Measurements from ENCODE around the gene TRIP4. TPM values are rescaled to one million over a fixed set of nuclear protein-coding genes. Genes with fewer than 3 reads are reported as not detected.
A peak's percentile ranks its signal among the peaks of the same experiment; 100 is the strongest.
"Not testable (repeated sequence)": the region's sequence is repeated elsewhere in the genome, so short reads cannot be mapped to it uniquely, and the experiment has no call there.

Gene TRIP4
- total RNA-seq, 4 donors from 2014 or later, result 9.9 to 13.2 (median 11.8) TPM

- WGBS, result 93% methylated on average over 7 of the region's 7 CpGs
- peaks cover 0 to 9% (median 3%) of the 10 kb centered on the region in 4 donors for H3K36me3 ChIP-seq
- H3K4me3 ChIP-seq, result no peak overlapping the region
- no peak for TF ChIP-seq POLR2A (IDR thresholded peaks at IDR 0.05; ENCODE audit: low read depth)
- H3K27ac ChIP-seq (replicated peaks in 1 of 4), result no peak overlapping the region
- DNase-seq (ENCODE audit: extremely low spot score), result no peak
- H3K9me3 ChIP-seq, result no peaks in the 10 kb centered on the region
- H3K4me1 ChIP-seq, result peaks cover 12 to 21% (median 17%) of the 10 kb centered on the region in 4 donors
- no peaks in the 10 kb centered on the region for H3K27me3 ChIP-seq
- intact Hi-C loops (cut with DNase I), result loop anchor here (10.0 kb wide), 2 partner anchors 171 to 221 kb away; partner anchors contain the start of gene PPIB
These were observed 1.3 kb upstream of the TRIP4 start for GRCh38 chr15:64386291-64386690.

- peaks cover 0 to 16% (median 7%) of the 10 kb centered on the region in 4 donors for H3K36me3 ChIP-seq
- intact Hi-C loops (cut with DNase I), result loop anchor here (10.0 kb wide), 2 partner anchors 174 to 224 kb away; partner anchors contain the start of gene PPIB
- no peak for TF ChIP-seq POLR2A (IDR thresholded peaks at IDR 0.05; ENCODE audit: low read depth)
- H3K27me3 ChIP-seq, result no peaks in the 10 kb centered on the region
- no peaks in the 10 kb centered on the region for H3K9me3 ChIP-seq
- peaks cover 12 to 14% (median 13%) of the 10 kb centered on the region in 4 donors for H3K4me1 ChIP-seq
- H3K27ac ChIP-seq (replicated peaks in 1 of 4), result no peak overlapping the region
- H3K4me3 ChIP-seq, result peak overlapping the region in 1 of 4 donors; percentile 74
- WGBS, result 87% methylated on average over 5 of the region's 5 CpGs
- no peak for DNase-seq (ENCODE audit: extremely low spot score)
These were observed 1.4 kb downstream of the TRIP4 start for GRCh38 chr15:64389036-64389435.

GRCh38 chr15:64392471-64392870 is 4.8 kb downstream of the TRIP4 start:
- H3K27me3 ChIP-seq; intact Hi-C loops (cut with DNase I); H3K4me3 ChIP-seq; H3K27ac ChIP-seq (replicated peaks in 1 of 4); DNase-seq (ENCODE audit: extremely low spot score); H3K9me3 ChIP-seq: not testable (repeated sequence)
- WGBS, result 87% methylated on average over 3 of the region's 3 CpGs
- H3K36me3 ChIP-seq, result peaks cover 27 to 50% (median 41%) of the 10 kb centered on the region in 4 donors
- H3K4me1 ChIP-seq, result peaks cover 12 to 14% (median 13%) of the 10 kb centered on the region in 4 donors

GRCh38 chr15:64396789-64397188 is 9.2 kb downstream of the TRIP4 start:
- Histone ChIP-seq H3K9me3 (no peaks in the 10 kb centered on the region), H3K4me1 (no peaks in the 10 kb centered on the region), H3K27ac (replicated peaks in 1 of 4) (no peak overlapping the region), H3K27me3 (no peaks in the 10 kb centered on the region), H3K36me3 (peaks cover 51 to 84% (median 79%) of the 10 kb centered on the region in 4 donors), H3K4me3 (no peak overlapping the region)
- WGBS, result 95% methylated on average over 5 of the region's 5 CpGs
- intact Hi-C loops (cut with DNase I), result no loop called here
- TF ChIP-seq CTCF (IDR thresholded peaks at IDR 0.05) (no peak), POLR2A (IDR thresholded peaks at IDR 0.05; ENCODE audit: low read depth) (no peak), POLR2AphosphoS5 (IDR thresholded peaks at IDR 0.05) (no peak), EP300 (IDR thresholded peaks at IDR 0.05) (no peak)
- no peak for DNase-seq (ENCODE audit: extremely low spot score)

- 100% methylated on average over 2 of the region's 2 CpGs for WGBS
- H3K27ac ChIP-seq (replicated peaks in 1 of 4), result no peak overlapping the region
- no peak overlapping the region for H3K4me3 ChIP-seq
- intact Hi-C loops (cut with DNase I), result no loop called here
- TF ChIP-seq POLR2A (IDR thresholded peaks at IDR 0.05; ENCODE audit: low read depth) (no peak), POLR2AphosphoS5 (IDR thresholded peaks at IDR 0.05) (no peak), EP300 (IDR thresholded peaks at IDR 0.05) (no peak), CTCF (IDR thresholded peaks at IDR 0.05) (no peak)
- no peaks in the 10 kb centered on the region for H3K27me3 ChIP-seq
- peaks cover 58 to 100% (median 95%) of the 10 kb centered on the region in 4 donors for H3K36me3 ChIP-seq
- no peaks in the 10 kb centered on the region for H3K9me3 ChIP-seq
- H3K4me1 ChIP-seq, result no peaks in the 10 kb centered on the region
- DNase-seq (ENCODE audit: extremely low spot score), result no peak
These were observed 10.9 kb downstream of the TRIP4 start for GRCh38 chr15:64398575-64398974.

- H3K27ac ChIP-seq (replicated peaks in 1 of 4), result no peak overlapping the region
- H3K4me3 ChIP-seq, result no peak overlapping the region
- TF ChIP-seq EP300 (IDR thresholded peaks at IDR 0.05) (no peak), POLR2A (IDR thresholded peaks at IDR 0.05; ENCODE audit: low read depth) (no peak), CTCF (IDR thresholded peaks at IDR 0.05) (no peak), POLR2AphosphoS5 (IDR thresholded peaks at IDR 0.05) (no peak)
- no peaks in the 10 kb centered on the region for H3K4me1 ChIP-seq
- H3K9me3 ChIP-seq, result no peaks in the 10 kb centered on the region
- H3K36me3 ChIP-seq, result peaks cover 51 to 100% (median 94%) of the 10 kb centered on the region in 4 donors
- intact Hi-C loops (cut with DNase I), result no loop called here
- WGBS, result 100% methylated on average over 2 of the region's 2 CpGs
- DNase-seq (ENCODE audit: extremely low spot score), result no peak
- no peaks in the 10 kb centered on the region for H3K27me3 ChIP-seq
These were observed 12.9 kb downstream of the TRIP4 start for GRCh38 chr15:64400583-64400982.

All from esophagus muscularis mucosa (tissue), 4 donors.